Ureter (tissue), 1 donor: Measurements from ENCODE around the gene KCNJ5. TPM values are rescaled to one million over a fixed set of nuclear protein-coding genes. Genes with fewer than 3 reads are reported as not detected.
A peak's percentile ranks its signal among the peaks of the same experiment; 100 is the strongest.

Experiments
- DNase-seq: peaks from one replicate; pipeline ENCODE4 v3.0.0-alpha.2; 2020; ENCODE audit warnings: low spot score
- total RNA-seq: library from RNA; stranded (reverse); gene quantifications from one replicate; pipeline ENCODE4 v1.2.4, GENCODE V29; 2023
- donor health status: DM: yes; HTN: yes; CAD: no.

Gene KCNJ5
- total RNA-seq, 1 donor from 2014 or later: 0.94 TPM

DNA sequence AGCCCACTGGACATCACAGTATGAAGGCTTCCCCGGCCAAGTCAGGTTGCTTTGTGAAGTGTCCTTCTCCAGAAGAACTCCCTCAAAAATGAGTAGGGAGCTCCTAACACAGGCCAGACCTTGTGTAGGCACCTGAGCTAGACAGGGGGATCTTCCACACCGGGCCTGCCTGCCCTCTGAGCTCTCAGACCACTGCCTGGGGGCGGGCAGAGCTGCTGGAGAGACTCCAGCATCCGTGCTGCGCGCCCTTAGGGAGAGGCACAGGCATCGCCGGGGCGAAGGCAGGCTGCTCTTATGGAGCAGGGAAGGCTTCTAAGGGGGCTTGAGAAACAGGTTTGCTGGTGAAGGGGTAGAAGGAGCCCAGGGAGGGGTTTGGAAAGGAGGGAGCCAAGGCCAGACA is 4.4 kb downstream of the KCNJ5 start:
- DNase-seq: no peak

DNA sequence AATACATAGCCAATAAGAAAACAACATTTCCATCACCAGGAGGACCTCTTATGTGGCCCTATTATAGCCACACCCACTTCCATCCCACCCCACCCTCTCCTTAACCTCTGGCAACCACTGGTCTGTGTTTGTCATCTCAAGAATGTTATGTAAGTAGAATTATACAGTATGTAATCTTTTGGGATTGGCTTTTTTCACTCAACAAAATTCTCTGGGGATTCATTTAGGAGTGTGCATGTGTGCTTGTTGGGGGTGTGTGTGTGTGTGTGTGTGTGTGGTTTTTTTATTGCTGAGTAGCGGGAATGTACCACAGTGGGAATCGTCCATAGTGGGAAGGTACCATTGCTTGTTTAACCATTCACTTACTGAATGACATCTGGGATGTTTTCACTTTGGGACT is 5.2 kb downstream of the KCNJ5 start:
- DNase-seq: no peak

- no peak for DNase-seq
Measured at GRCh38 chr11:128897826-128898225, 6.7 kb downstream of the KCNJ5 start.

DNA sequence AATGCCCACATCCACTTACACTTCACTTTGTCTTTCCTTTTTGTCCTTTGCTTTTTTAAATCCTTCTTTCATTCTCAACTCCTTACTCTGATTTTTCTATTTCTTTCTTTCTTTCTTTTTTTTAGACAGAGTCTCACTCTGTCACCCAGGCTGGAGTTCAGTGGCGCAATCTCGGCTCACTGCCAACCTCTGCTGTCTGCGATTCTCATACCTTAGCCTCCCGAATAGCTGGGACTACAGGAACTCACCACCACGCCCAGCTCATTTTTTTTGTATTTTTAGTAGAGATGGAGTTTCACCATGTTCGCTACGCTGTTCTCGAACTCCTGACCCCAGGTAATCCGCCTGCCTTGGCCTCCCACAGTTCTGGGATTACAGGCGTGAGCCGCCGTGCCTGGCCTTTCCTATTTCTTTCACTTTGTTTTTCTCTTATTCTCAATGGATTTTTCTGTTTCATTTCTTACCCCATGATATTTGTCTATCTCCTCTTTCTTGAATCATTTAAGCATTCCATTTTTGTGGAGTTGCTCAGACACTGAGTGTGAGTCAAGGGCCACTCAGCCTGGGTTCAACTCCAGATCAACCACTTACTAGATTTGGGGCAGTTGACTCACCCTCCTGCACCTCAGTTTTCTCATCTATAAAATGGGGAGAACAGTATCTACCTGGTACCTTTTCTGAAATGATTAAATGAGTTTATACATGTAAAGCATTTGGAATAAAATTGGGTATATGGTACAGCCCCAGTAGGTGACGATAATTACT is 7.6 kb downstream of the KCNJ5 start:
- DNase-seq: no peak

DNA sequence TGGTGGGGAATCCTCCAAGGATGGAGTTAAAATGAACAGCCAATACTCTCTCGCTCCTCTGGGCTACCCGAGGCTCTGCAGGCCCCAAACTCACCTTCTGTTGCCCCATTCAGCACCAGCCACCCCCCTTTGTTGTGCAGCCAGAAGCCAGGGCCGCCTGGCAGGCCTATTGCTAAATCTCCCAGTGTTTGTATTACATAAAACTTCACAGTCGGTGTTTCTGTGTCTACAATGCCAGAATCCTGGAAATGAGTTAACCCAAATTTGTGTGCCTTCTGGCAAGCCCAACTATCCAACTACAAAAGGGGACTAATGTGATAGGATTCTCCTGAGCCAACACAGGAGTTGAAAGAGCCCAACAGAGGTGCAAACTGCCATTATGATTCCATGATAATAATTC is 9.3 kb downstream of the KCNJ5 start:
- DNase-seq: no peak

DNA sequence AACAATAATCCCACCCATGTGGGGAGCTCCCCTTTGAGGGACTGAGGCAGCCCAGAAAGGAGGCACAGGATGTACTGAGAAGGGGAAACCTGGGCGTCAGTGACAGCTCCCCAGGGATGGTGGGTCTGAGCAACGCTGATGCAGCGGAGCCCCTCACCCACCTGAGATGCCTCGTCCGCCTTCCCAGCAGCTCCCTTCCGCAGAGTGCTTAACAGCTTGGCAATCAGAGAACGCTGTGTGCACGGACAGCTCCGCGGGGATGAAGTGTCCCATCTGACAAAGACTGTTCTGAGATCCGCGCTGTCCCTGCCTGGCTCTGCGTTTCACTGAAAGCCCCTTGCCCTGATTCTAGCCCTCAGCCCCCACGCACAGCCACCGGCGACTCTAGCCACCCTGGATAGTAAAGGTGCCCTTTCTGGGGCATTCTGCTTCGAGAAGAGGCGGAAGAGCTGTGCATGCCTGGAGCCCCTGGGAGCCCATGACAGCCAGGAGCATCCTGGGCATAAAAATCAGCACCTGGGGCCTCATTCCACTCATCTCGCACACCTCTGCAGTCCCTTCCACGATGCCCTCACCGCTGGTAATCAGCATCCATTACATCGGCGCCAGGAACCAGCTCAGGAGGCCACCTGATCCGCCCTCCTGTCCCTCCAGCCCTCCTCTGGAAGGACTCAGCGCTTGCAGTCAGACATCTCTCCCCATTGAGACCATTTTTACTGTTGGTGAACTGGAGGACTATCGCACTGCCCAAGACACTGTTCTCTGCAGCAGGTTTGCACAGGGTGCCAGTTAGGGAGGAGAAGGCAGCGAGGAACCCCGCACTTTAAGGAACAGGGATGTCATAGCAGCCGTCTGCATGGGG is 10.7 kb downstream of the KCNJ5 start:
- no peak for DNase-seq

- DNase-seq: no peak
Measured at GRCh38 chr11:128902515-128903066, 11.4 kb downstream of the KCNJ5 start.

GRCh38 chr11:128903248-128904061 is 12.3 kb downstream of the KCNJ5 start:
- no peak for DNase-seq

GRCh38 chr11:128904303-128904655 is 13.1 kb downstream of the KCNJ5 start:
- no peak for DNase-seq

DNA sequence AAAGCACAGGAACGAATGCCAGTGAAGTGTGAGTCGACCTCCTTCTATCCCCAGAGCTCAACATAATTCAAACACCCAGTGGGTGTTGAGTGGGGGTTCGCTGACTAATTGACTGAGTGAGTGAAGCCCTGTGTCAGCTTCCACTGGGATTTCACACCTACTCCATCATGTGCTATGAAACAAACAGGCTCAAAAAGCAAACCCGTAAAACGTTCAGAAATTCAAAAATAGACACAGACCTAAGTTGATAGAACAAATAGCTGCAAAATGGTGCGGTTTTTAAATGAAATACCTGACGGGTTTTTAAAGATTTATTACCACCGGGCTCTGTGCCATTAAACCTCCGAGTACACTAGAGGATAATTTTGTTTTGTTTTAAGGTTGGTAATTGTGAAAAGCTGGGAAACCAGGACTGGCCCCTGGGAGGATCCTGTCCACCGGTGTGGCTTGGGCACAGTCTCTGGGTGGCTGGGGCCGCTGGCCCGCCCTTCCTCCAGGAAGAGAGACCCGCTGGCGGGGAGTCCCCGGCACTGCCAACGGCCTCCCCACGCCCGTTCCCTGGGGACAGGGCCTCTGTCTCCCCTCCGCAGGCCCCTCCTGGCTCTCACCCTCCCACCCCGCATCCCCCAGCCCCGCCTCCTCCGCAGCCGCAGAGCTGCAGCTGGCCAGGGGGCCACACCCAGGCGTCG is 13.6 kb downstream of the KCNJ5 start:
- no peak for DNase-seq

DNA sequence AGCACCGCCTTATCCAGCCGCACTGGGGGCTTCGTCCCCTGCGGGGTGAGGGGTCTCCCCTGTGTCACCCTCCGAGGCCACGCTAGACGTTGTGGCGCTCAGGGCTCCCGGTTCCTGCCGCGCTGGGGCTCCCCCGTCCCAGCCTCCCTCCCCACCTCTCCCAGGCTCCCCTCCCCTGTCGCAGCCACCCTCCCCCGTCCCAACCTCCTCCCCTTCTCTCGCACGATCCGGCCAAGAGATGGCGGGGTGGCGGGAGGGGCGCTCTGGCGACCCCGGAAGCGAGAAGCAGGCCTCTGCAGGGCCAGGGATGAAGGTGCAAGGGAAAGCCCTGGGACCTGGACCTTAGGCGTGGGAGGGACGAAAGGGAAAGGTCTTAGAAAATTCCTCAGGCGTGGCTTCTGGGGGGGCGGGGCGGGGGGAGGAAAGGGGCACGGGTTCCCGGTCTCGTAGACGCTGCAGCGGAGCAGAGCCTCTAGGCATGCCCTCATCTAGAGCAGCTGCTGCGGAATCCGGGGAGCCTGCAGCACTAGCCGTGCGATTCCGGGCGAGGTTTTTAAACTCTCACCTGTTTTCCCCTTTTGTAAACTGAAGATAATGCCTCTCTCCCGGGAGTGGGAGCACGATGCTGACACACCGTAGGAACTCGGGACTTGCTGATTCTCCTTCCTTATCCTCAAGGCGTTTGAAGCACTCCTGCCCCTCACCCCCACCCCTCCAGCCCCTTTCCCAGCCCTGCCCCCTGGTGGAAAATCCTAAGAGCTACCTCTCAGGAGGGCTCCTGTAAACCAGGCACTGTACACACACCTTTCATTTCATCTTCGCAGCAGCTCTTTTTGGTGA is 14.4 kb downstream of the KCNJ5 start:
- DNase-seq: no peak

GRCh38 chr11:128906185-128907050 is 15.3 kb downstream of the KCNJ5 start:
- DNase-seq: no peak

- DNase-seq: no peak
Measured at GRCh38 chr11:128907585-128907984, 16.4 kb downstream of the KCNJ5 start.

DNA sequence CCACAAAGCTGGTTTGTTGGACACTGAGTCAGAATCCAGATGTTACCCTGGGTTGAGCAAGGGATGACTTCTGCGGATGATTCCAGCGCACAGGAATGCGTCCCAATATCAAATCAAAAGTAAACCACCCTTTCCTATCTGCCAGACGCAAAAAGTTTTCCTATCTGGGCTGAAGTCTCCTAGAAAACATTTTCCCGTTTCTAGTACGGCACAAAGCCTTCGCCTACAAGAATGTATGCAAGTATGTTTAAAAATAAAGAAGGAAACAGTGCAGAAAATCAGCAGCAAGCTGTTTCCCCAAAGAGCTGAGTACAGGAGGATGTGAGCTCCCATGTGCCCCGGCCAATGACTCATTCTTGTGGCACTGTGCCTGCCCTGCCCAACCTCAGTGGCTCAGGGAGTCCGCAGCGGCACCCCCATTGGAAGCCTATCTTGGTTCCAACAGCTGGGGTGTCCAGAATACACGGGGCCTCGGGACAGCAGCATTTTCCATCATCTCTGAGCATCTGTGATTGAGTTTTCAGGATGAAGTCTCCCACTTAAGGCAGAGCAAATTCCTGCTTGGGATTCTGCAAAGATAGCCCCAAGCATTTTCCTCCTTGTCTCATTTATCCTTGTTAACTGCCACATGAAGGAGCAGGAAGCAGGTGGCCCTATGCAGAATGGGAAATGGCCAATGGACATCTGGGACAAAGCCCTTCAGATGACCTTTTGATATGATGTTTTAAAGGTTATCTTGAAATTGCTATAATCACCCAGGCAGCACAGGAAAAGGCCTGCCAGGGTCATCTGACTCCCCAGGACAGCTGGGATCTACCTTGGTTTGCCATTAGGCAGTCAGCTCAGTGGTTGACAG is 17.5 kb downstream of the KCNJ5 start:
- peak; percentile 84 for DNase-seq

- no peak for DNase-seq
Measured at GRCh38 chr11:128909438-128910125, 18.4 kb downstream of the KCNJ5 start.

- no peak for DNase-seq
Measured at GRCh38 chr11:128910576-128910975, 19.4 kb downstream of the KCNJ5 start.

GRCh38 chr11:128911239-128911638 is 20.1 kb downstream of the KCNJ5 start:
- DNase-seq: no peak

DNA sequence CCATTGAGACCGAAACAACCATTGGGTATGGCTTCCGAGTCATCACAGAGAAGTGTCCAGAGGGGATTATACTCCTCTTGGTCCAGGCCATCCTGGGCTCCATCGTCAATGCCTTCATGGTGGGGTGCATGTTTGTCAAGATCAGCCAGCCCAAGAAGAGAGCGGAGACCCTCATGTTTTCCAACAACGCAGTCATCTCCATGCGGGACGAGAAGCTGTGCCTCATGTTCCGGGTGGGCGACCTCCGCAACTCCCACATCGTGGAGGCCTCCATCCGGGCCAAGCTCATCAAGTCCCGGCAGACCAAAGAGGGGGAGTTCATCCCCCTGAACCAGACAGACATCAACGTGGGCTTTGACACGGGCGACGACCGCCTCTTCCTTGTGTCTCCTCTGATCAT is 20.5 kb downstream of the KCNJ5 start:
- DNase-seq: no peak
